HG03558 (cell line): Measurements from ENCODE around the gene XG.
"Not testable (repeated sequence)": the region's sequence is repeated elsewhere in the genome, so short reads cannot be mapped to it uniquely, and the experiment has no call there.

Source experiments
- ATAC-seq: cut with Tn5 transposase; IDR thresholded peaks from one replicate; pipeline ENCODE4 v1.9.1; 2021; ENCODE audit warnings: moderate number of reproducible peaks; ENCODE audit not compliant: unreplicated experiment; ENCODE audit errors: extremely low read depth

Gene XG

DNA sequence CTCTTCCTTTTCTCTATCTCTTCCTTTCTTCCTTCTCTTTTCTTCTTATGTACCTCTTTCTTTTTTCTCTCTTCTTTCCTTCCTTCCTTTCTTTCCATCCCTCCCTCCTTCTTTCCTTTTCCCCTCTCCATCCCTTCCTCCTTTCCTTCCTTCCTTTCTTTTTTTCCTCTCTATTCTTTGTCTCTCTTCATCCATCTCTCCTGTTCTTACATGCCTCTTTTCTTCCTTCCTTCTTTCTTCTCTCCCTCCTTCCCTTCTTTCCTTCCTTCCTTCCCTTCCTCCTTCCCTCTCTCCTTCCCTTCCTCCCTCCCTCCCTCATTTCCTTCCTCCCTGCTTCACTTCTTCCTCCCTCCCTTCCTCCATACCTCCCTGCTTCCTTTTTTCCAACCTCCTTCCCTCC is 19.2 kb upstream of the XG start:
- no peak for ATAC-seq

DNA sequence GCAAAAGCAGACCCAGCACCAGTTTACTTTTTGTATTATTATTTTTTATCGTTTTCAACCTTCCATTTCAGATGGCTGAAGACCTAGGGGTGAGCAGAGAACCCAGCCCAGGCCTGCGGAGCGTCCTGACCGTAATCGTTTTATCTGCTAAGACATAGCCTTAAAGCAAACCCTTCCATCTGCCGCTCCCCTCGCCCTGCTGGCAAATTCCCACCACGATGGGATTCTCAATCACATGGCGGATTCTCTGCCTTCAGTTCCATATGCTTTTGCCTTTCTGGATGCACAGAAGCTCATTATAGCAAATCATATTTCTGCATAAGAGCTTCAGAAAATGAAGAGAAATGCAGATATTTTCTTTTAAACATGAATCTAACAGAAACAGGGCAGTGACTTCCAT is 18.6 kb upstream of the XG start:
- ATAC-seq: no peak

DNA sequence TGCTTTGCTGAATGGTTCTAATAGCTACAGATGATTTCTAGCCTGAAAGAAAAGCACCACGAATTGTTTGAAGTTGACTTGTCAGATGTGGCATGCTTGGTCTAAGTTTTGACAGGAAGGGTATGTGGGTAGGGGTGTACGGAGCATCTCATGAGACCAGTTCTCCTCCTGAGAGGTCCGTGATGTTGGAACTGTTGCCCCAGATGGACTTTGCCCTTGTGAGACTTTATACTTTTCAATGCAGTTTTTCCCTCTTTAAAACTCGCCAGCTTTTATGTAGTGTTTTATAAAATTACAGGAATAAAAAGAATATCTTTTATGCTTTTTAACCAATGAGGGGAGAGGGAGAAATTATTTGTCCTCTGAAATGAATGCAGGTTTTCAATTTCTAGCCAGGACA is 16.6 kb upstream of the XG start:
- no peak for ATAC-seq

GRCh38 chrX:2740672-2741071 is 11.2 kb upstream of the XG start:
- ATAC-seq: no peak

DNA sequence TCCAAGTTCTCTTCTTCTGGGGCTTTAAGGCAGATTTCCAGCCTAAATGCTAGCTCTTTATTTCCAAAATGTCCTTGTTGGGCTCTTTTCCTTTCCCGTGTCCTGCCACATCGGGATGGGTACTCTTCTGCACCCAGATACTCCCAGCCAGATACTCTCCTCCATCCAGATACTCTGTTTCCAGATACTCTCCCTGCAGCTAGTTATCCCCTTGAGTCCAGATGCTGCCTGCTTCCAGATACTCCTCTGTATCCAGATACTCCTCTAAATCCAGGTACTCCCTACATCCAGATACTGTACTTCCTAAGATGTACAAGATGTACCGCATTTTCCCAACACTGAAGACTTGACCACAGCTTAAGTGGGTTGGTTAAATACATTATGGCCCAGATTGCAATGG is 10.5 kb upstream of the XG start:
- ATAC-seq: no peak

GRCh38 chrX:2746250-2746649 is 5.6 kb upstream of the XG start:
- ATAC-seq: not testable (repeated sequence)

DNA sequence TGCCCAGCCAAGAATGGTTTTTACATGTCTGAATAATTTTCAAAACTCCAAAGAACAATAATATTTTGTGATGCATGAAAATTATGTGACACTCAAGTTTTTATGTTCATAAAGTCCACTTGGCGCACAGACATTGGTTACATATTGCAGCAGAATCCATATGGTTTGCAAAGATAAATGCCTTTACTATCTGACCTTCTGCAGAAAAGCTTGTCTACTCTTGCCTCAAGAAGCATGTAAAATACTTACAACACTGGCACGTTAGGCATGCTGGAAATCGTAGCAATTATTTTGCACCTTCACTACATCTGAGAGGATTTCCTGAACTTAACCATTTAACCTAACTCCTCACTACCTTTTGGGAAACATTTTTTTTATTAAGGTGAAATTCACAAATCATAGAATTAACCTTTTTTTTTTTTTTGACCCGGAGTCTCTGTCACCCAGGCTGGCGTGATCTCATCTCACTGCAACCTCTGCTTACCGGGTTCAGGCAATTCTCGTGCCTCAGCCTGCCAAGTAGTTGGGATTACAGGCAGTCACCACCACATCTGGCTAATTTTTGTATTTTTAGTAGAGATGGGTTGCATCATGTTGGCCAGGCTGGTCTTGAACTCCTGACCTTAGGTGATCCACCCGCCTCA is 3.5 kb upstream of the XG start:
- ATAC-seq: no peak

- no peak for ATAC-seq
These were observed 3.0 kb upstream of the XG start for GRCh38 chrX:2748815-2749188.

GRCh38 chrX:2751291-2751690 is 549 bp upstream of the XG start:
- ATAC-seq: no peak

DNA sequence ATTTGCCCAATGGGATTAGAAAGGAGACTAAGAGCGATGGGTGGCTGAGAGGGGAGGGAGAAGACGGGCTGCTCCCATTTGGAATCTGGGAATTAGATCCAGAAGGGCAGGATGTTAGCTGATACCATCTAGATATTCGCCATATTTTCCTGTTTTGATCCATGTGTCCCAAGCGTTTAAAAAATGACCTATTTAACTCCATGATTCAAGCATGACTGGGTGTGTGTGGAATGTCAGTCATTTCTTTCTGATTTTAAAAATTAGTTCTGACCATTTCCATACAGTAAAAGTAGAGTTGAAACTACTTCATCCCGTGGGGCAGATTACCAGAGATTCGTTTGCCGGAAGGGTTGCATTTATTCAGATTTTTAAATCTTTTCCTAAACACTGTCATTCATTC is 601 bp downstream of the XG start:
- ATAC-seq: not testable (repeated sequence)

DNA sequence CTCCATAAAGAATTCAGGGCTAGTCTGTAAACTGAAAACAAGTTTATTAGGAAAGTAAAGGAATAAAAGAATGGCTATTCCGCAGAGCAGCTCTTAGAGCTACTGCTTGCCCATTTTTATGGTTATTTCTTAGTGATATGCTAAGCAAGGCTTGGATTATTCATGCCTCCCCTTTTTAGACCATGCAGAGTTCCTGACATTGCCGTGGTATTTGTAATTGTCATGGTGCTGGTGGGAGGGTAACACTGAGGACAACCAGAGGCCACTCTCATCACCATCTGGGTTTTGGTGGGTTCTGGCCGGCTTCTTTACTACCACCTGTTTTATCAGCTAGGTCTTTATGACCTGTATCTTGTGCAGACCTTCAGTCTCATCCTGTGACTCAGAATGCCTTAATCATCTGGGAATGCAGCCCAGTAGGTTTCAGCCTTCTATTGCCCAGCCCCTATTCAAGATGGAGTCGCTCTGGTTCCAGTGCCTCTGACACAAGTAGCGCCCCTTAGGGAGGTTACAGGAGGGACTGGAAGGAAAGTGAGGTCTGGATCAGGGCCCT is 3.4 kb downstream of the XG start:
- not testable (repeated sequence) for ATAC-seq

- no peak for ATAC-seq
These were observed 4.7 kb downstream of the XG start for GRCh38 chrX:2756548-2756947.

DNA sequence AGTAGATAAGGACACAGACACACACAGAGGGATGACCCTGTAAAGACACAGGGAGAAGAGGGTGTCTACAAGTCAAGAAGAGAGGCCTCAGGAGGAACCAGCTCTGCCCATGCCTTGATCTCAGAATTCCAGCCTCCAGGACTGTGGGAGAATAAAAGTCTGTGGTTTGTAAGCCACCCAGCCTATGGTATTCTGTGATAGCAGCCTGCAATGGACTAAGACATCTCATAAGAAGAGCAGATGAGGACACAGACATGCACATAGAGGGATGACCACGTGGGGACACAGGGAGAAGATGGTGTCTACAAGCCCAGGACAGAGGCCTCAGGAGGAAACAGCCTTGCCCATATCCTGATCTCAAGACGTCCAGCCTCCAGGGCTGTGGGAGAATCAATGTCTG is 9.4 kb downstream of the XG start:
- no peak for ATAC-seq

DNA sequence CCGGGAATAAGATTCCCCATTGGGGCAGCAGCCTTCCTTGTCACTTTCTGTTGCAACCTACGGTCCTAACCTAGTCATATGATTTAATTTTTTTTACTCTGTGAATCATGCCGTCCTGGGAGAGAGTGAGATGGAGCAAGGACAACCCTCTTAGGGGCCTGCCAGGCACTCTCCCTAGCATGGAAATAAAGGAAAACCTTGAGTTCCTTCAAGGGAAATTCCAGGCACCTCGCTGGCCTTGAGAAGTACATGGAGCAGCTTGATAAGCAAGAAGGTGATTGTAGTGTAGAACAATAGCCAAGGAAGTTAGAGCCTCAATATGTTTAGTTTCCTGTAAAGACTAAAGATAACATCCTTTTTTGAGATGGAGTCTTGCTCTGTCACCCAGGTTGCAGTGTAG is 10.8 kb downstream of the XG start:
- ATAC-seq: not testable (repeated sequence)

DNA sequence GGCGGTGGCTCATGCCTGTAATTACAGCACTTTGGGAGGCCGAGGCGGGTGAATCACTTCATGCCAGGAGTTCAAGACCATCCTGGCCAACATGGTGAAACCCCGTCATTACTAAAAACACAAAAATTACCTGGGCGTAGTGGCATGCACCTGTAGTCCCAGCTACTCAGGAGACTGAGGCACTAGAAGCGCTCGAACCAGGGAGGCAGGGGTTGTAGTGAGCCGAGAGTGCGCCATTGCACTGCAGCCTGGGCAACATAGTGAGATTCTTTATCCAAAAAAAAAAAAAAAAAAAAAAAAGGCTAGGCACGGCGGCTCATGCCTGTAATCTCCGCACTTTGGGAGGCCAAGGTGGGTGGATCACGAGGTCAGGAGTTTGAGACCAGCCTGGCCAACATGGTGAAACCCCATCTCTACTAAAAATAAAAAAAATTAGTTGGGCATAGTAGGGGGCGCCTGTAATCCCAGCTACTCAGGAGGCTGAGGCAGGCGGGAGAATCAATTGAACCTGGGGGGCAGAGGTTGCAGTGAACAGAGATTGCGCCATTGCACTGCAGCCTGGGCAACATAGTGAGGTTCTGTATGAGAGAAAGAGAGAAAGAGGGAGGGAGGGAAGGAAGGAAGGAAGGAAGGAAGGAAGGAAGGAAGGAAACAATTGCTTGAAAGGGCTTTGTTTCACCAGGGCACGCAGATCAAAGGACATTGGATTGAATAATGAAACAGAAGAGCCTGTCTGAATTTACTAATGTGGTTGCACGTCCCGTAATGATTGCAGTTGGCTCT is 13.1 kb downstream of the XG start:
- ATAC-seq: not testable (repeated sequence)

DNA sequence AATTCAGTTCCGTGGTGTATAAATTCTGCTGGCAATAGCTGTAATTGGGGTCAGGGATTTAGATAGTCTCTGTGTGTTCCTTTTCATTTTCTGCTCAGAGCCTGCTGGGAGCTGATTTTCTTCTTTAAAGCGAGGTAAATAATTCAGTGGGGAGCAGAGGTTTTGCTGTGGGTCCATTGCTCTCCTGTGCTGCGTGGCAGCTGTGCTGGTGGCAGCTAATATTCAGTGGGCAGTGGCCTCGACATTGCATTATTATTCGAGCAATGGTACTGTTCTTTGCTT is 13.7 kb downstream of the XG start:
- ATAC-seq: no peak

- no peak for ATAC-seq
These were observed 15.1 kb downstream of the XG start for GRCh38 chrX:2766906-2767305.

DNA sequence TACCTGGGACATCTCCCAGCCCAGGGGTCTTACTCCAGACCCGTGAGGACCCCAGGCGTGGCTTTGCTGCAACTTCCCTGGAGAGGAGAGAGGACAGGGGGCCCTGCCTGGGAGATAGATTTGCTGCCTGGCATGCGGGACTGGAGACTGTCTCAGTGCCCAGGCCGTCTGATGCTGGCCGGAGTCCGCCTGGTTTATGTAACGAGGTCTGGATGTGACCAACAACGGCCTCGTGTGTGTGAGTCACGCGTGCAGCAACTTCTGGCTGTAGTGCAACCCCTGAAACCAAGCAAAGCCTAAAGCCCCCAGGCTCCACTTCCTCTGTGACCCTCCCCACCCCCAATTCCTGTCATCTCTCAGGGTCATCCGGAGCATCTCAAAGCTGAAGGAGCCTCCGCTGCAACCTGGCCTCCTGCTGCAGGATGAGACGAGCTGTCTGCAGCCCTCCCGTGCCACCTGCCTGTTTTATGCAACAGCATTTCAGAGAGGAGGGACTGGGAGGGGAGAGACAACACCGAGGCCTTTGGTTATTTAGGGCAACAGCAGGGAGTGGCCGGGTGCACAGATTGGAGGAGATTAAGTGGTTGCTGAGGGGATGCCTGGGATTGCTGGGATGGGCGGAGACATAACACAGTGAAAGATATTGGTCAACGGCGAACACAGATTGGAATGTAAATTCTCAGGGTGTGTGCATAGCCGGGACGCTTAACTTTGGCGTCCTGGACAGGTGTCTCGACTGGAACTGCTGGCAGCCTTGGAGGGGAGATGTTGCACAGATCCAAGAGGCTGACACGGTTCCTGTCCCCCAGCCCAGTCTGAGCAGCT is 16.0 kb downstream of the XG start:
- ATAC-seq: no peak

- no peak for ATAC-seq
These were observed 17.8 kb downstream of the XG start for GRCh38 chrX:2769615-2770014.

GRCh38 chrX:2773166-2774055 is 21.6 kb downstream of the XG start:
- ATAC-seq: not testable (repeated sequence)
